SKM-1 treated with dmso at 0.1 percent for 144 hours (cell line): Measurements from ENCODE around the gene TMEM185B.
"Not testable (repeated sequence)": the region's sequence is repeated elsewhere in the genome, so short reads cannot be mapped to it uniquely, and the experiment has no call there.

Source experiments
- DNase-seq: peaks from one replicate; lab custom pipeline; 2025; ENCODE audit not compliant: unreplicated experiment; lab: John Stamatoyannopoulos, UW

The TMEM185B gene

GRCh38 chr2:120235158-120235557 is 12.0 kb upstream of the TMEM185B start:
- not testable (repeated sequence) for DNase-seq

DNA sequence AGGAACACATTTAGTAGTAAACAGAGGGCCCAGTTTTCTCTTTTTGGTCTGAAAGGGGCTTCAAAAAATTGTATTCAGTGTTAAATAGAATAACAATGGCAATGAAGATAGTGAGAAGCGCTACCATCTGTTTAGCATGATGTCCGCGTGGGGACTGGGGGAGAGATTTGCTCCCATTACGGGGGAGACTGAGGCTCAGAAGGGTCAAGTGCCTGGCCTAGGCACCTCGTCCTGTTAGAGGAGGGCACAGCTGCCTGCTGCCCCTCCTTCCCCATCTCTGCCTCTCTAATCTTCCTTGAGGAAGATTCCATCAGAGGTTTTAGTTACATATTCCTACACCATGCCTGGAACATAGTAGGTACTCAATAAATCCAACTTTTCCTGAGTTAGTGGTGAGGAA is 10.1 kb upstream of the TMEM185B start:
- DNase-seq: no peak

- DNase-seq: no peak
Measured at GRCh38 chr2:120231974-120232635, 8.9 kb upstream of the TMEM185B start.

GRCh38 chr2:120231564-120231973 is 8.4 kb upstream of the TMEM185B start:
- DNase-seq: no peak

GRCh38 chr2:120230515-120231471 is 7.6 kb upstream of the TMEM185B start:
- no peak for DNase-seq

GRCh38 chr2:120229341-120229740 is 6.1 kb upstream of the TMEM185B start:
- no peak for DNase-seq

DNA sequence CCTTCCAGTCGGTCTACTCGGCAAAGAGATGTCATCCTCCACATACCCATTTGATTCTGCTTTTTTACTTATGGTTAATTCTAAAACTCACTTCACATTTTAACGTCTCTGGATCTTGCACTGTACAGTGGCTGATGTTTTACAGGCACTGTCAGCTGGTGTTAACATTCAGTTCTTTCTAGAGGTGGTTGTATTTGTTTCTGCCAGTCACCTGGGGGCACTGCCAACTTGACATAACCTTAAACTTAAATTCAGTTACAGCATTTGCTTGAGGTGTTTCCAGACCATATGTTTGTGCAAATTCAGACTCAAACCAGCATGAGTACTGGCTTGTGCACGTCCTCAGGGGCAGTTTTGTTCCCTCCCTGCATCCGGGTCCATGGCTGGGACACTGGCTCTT is 5.3 kb upstream of the TMEM185B start:
- no peak for DNase-seq

GRCh38 chr2:120227111-120227991 is 4.2 kb upstream of the TMEM185B start:
- no peak for DNase-seq

- no peak for DNase-seq
Measured at GRCh38 chr2:120226316-120226715, 3.1 kb upstream of the TMEM185B start.

DNA sequence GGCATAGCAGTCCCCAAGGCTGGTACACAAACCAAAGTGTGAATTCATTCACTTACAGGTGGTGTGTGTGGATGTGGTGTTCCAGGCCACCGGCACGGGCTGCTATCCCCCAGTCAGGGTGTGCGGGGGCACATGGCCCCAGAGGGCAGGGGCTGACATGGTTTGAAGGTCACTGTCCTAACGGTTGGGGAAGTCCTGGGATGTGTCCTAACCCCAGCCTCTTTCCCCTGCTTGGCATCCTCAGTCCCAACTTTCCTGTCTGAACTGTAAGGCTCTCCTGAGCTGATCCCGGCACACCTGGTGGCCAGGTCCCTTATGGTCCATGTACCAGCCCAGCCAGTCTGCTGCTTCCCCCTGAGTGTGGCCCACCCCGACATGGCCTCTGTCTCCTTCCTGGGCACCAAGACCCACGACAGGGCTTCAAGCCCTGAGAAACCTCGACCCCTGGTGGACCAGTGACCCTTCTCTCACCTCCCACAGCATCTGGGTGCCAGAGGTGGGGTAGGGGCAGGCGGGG is 2.4 kb upstream of the TMEM185B start:
- DNase-seq: no peak

DNA sequence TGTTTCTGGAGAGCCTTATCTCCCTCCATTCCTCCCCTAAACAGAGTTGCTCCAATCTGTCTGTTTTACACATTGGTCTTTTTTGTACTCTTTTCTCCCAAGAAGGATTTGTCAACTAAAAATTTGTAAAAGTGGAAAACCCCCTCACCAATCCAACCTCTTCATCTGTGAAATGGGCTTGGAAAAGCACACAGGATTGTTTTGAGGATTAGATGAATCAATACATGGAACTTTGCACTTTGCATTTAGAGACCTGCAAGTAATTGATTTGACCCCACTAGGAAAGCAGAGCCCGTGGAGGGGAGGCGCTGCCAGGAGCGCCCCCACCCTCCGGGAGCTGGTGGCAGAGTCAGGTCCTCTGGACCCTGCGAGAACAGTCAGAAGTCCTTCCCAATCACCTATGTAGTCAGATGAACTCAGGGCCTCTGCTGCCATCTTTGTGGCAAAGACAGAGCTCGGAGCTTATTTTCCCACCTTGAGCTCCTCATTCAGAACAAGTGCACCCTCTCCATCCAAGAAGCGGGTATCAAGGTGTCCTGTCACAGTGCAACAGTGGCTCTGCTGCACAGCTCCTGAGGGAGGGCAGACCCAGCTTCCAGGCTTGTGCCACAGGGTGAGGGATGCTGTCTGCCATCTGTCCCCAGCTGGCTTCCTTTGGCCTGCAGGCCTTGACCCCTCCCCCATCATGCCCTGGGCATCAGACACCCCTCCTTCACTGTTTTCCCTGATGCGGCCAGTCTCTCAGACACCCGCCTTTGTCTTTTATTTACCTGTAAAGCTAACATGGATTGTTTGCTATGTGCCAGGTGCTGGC is 1.7 kb upstream of the TMEM185B start:
- DNase-seq: no peak

GRCh38 chr2:120224256-120224655 is 1.1 kb upstream of the TMEM185B start:
- DNase-seq: no peak

- DNase-seq: no peak
Measured at GRCh38 chr2:120222186-120223033, 790 bp downstream of the TMEM185B start.

GRCh38 chr2:120221616-120222015 is 1.6 kb downstream of the TMEM185B start:
- no peak for DNase-seq

DNA sequence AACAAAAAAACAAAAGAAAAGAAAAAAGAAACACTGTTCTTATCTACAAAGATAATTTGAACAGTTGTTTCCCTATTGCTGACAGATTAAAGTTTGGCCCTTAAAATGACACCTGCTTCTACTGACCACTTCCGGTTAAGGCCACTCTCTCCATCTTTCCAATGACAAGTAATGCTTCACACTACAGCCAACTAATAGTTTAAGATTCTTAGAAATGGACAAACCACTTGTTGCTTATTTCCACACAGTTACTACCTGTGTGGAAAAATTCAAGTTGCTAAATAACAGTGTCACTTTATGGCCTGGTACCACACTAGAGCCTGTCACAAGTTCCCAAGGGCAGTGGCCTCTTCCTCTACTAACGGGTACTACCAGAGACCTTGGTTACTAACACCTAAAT is 2.4 kb downstream of the TMEM185B start:
- no peak for DNase-seq

- DNase-seq: no peak
Measured at GRCh38 chr2:120219766-120220165, 3.4 kb downstream of the TMEM185B start.

- no peak for DNase-seq
Measured at GRCh38 chr2:120219291-120219690, 3.9 kb downstream of the TMEM185B start.

DNA sequence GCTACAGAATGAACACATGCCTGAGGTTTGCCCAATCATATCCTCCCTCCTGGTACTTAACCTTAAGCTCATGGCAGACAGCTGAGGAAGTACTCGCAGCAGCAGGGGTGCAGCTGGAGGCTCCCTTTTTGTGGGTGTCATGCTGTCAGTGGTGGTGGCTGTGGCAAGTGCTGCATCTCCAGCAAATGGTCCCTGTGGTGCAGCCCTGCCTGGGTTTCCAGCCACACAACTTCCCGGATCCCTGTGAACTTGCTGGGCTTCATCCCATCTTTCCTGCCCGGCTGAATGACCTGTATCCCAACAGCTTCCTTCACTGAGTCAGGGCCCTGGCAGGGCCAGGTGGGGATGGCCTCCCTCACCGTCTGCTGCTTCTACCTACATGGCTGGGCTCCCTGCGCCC is 5.0 kb downstream of the TMEM185B start:
- no peak for DNase-seq

GRCh38 chr2:120210270-120210693 is 12.9 kb downstream of the TMEM185B start:
- no peak for DNase-seq
